Measurements from ENCODE around the gene AMER2. TPM values are rescaled to one million over a fixed set of nuclear protein-coding genes. Genes with fewer than 3 reads are reported as not detected.

Gene AMER2
- total RNA-seq, 2 experiments from 2014 or later = not detected

GRCh38 chr13:25175431-25175830, 3.3 kb upstream of the AMER2 start:
- H3K4me3 Mint-ChIP-seq = no peak overlapping the region
- H3K4me1 ChIP-seq (ENCODE audit: insufficient read depth, low read length) = peaks cover 9% of the 10 kb centered on the region
- H3K36me3 ChIP-seq (ENCODE audit: insufficient read depth, low read length) = no peaks in the 10 kb centered on the region
- no peak for DNase-seq
- POLR2A ChIA-PET = no interaction called here
- H3K9me3 Mint-ChIP-seq = no peaks in the 10 kb centered on the region
- CTCF ChIA-PET = no interaction called here
- no peak for ATAC-seq (ENCODE audit: poor library complexity)
- TF ChIP-seq CTCF (IDR thresholded peaks at IDR 0.05) = no peak
- peaks cover 92% of the 10 kb centered on the region for H3K27me3 Mint-ChIP-seq
- no peak overlapping the region for H3K27ac Mint-ChIP-seq
- no peak overlapping the region for H3K27ac ChIP-seq (ENCODE audit: low read depth in 1 of 2, low read length in 2 of 2)
- intact Hi-C loops (cut with DNase I, micrococcal nuclease) = no loop called here
- no peaks in the 10 kb centered on the region for H3K36me3 Mint-ChIP-seq (ENCODE audit: low read depth)
- peaks cover 0 to 5% of the 10 kb centered on the region in 2 experiments for H3K9me3 ChIP-seq (ENCODE audit: control insufficient read depth in 1 of 2, insufficient read depth in 1 of 2, low read length in 2 of 2)
- H3K4me1 Mint-ChIP-seq (ENCODE audit: low read depth) = peaks cover 11% of the 10 kb centered on the region
- H3K4me3 ChIP-seq (ENCODE audit: low read length) = no peak overlapping the region
- H3K27me3 ChIP-seq (ENCODE audit: control insufficient read depth in 1 of 2, insufficient read depth in 2 of 2, low read length in 2 of 2) = peaks cover 50 to 58% of the 10 kb centered on the region in 2 experiments

DNA sequence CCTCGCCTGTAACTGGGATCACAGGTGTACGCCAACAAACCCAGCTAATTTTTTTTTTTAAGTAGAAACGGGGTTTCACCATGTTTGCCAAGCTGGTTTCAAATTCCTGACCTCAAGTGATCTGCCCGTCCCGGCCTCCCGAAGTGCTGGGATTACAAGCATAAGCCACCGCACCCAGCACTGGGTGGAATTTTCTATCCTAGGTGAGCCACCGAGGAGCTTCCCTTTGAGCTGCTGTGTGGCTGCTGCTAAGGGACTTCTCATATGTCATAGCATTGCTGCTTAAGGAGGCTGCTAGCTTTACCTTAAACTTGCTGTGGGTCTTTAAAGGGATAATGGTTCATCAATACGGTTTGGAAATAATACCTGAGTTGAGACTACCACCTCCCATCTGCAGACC, 2.9 kb upstream of the AMER2 start:
- Mint-ChIP-seq H3K36me3 (ENCODE audit: low read depth) (no peaks in the 10 kb centered on the region), H3K4me3 (no peak overlapping the region), H3K4me1 (ENCODE audit: low read depth) (peaks cover 11% of the 10 kb centered on the region), H3K27ac (no peak overlapping the region), H3K9me3 (no peaks in the 10 kb centered on the region), H3K27me3 (peaks cover 91% of the 10 kb centered on the region)
- ChIA-PET CTCF (no interaction called here), POLR2A (interaction anchor here (0.6 kb wide), 1 partner anchor 52 kb away, joined by 3 read pairs; no protein-coding TSS in a partner anchor)
- intact Hi-C loops (cut with DNase I, micrococcal nuclease) = no loop called here
- ATAC-seq (ENCODE audit: poor library complexity) (no peak), DNase-seq (no peak)
- H3K36me3 ChIP-seq (ENCODE audit: insufficient read depth, low read length) = no peaks in the 10 kb centered on the region
- peaks cover 49 to 58% of the 10 kb centered on the region in 2 experiments for H3K27me3 ChIP-seq (ENCODE audit: control insufficient read depth in 1 of 2, insufficient read depth in 2 of 2, low read length in 2 of 2)
- H3K4me1 ChIP-seq (ENCODE audit: insufficient read depth, low read length) = peaks cover 9% of the 10 kb centered on the region
- peaks cover 0 to 8% of the 10 kb centered on the region in 2 experiments for H3K9me3 ChIP-seq (ENCODE audit: control insufficient read depth in 1 of 2, insufficient read depth in 1 of 2, low read length in 2 of 2)
- H3K27ac ChIP-seq (ENCODE audit: low read depth in 1 of 2, low read length in 2 of 2) = no peak overlapping the region
- no peak for TF ChIP-seq CTCF (IDR thresholded peaks at IDR 0.05)
- no peak overlapping the region for H3K4me3 ChIP-seq (ENCODE audit: low read length)

GRCh38 chr13:25174304-25174703, 2.2 kb upstream of the AMER2 start:
- CTCF ChIA-PET = no interaction called here
- Mint-ChIP-seq H3K4me1 (ENCODE audit: low read depth) (peaks cover 11% of the 10 kb centered on the region), H3K27ac (no peak overlapping the region), H3K4me3 (no peak overlapping the region), H3K36me3 (ENCODE audit: low read depth) (no peaks in the 10 kb centered on the region), H3K27me3 (peaks cover 91% of the 10 kb centered on the region), H3K9me3 (no peaks in the 10 kb centered on the region)
- no peak for TF ChIP-seq CTCF (IDR thresholded peaks at IDR 0.05)
- POLR2A ChIA-PET = interaction anchor here (0.6 kb wide), 2 partner anchors 52 to 538 kb away, joined by 3 read pairs; no protein-coding TSS in a partner anchor
- Histone ChIP-seq H3K4me3 (ENCODE audit: low read length) (no peak overlapping the region), H3K9me3 (ENCODE audit: control insufficient read depth in 1 of 2, insufficient read depth in 1 of 2, low read length in 2 of 2) (peaks cover 0 to 10% of the 10 kb centered on the region in 2 experiments), H3K36me3 (ENCODE audit: insufficient read depth, low read length) (no peaks in the 10 kb centered on the region), H3K27me3 (ENCODE audit: control insufficient read depth in 1 of 2, insufficient read depth in 2 of 2, low read length in 2 of 2) (peaks cover 46 to 58% of the 10 kb centered on the region in 2 experiments), H3K27ac (ENCODE audit: low read depth in 1 of 2, low read length in 2 of 2) (no peak overlapping the region), H3K4me1 (ENCODE audit: insufficient read depth, low read length) (peaks cover 9% of the 10 kb centered on the region)
- ATAC-seq (ENCODE audit: poor library complexity) (no peak), DNase-seq (no peak)
- intact Hi-C loops (cut with DNase I, micrococcal nuclease) = no loop called here

All from CD4-positive, alpha-beta T cell (primary cell).